SK-N-MC (cell line): Measurements from ENCODE around the gene GRK4.

Experiments used
- EZH2 ChIP-seq: fragments of 200-600 bp; sonication (generic); IDR thresholded peaks from one replicate; pipeline ENCODE4 v1.6.1; 2017; ENCODE audit warnings: antibody characterized with exemption
- POLR2AphosphoS5 ChIP-seq: IDR thresholded peaks from 2 replicates; pipeline ENCODE4 v1.6.1; 2012; ENCODE audit warnings: mild to moderate bottlenecking, low read depth, low read length, borderline replicate concordance

- no peak for TF ChIP-seq POLR2AphosphoS5
- TF ChIP-seq EZH2, result no peak
These were observed 648 bp downstream of the GRK4 start for GRCh38 chr4:2963966-2964471.
